Measurements from ENCODE around the gene SH3BP5L. TPM values are rescaled to one million over a fixed set of nuclear protein-coding genes. Genes with fewer than 3 reads are reported as not detected.
A peak's percentile ranks its signal among the peaks of the same experiment; 100 is the strongest.

The SH3BP5L gene
- polyA plus RNA-seq, 5 donors = 20.4 to 27.5 (median 23.8) TPM

DNA sequence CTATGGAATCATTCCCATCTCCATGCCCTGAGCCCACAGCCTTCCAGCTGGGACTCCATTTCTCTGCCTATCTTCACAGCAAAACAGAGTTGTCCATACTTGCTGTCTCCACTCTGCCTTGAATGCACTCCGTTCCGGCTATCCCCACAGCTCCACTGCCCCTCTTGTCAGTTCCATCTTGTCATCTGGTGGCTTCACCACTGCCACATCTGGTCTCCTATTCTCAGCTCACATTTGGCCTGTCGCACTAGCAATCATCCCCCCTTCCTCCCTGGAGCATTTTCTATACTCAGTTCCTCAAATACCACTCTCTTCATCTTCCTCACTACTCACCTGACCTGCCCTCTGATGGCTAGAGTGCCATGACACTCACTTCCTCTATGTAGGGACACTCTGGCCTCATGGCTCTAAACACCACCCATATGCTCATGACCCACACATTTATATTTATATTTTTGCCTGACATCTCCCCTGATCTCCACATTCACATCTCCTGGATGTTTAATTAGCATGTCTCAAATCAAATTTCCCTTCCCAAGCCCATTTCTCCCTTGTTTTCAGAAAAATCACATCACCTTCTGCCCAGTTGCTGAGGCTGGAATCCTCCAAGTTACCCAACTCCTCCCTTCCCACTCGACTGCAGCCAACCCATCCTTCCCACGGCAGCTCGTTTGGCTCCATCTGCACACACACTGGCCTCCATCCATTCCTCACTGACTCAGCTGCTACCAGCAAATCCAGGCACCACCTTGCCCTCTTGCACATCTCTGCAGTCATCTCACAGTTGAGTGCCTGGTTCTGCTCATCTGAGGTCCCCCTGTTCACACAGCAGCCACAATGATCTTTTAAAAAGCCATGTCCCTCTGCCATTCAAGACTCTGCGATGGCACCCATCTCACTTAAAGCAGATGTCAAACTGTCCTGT is 27.0 kb upstream of the SH3BP5L start:
- DNase-seq = no peak

DNA sequence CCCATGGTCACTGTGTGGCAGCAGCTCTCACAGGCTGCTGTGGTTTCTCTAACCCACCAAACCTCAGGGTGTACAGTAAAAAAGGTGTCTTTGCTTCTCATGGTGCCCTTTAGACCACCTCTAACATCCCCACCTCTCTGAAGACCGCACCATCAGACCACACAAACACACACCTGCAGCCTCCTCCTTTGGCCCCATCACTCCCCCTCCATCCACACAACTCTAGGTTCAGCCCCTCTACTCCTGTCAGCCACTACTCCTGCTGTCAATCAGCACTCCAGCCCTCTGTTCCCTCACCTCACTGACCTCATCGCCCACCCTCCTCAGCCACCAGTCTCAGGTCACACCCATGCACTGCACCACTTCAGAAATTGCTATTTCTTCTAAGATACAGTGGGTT is 25.7 kb upstream of the SH3BP5L start:
- no peak for DNase-seq

- DNase-seq = no peak
These were observed 25.0 kb upstream of the SH3BP5L start for GRCh38 chr1:248850536-248851251.

DNA sequence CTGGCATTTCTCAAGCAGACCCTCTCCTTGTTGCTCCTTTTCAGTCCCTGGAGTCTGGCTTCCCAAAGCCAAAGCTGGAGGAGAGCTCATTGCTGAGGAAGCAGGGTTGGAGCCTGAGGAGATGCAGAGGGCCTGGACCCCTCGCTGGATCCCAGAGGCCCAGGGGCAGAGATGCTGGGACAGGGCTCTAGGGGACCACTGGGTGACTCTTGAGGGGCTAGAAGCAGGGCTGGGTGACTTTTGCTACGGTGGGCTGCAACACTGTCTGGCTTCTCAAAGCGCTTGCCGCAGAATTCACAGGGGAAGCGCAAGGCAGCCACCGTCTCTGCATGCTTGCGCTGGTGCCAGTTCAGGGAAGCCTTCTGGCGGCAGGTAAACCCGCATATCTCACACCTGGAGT is 24.4 kb upstream of the SH3BP5L start:
- no peak for DNase-seq

DNA sequence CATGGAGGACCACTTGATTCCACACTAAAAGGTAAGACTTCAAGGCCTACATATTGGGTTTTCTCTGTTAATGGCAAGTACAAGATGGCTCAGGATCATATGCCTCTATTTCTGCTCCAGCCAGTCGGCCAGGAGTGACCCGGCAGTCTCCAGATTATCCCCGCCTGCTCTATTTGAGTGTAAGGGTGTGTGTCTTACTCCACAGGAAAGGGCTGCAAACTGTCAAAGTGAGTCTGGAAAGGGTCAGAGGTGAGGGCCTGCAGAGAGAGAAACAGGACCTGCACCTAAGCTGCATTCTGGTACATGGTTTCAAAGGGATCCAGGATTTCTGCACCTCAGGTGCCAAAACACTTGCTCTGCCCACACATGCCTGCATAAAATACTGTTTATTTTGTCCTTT is 23.9 kb upstream of the SH3BP5L start:
- no peak for DNase-seq

DNA sequence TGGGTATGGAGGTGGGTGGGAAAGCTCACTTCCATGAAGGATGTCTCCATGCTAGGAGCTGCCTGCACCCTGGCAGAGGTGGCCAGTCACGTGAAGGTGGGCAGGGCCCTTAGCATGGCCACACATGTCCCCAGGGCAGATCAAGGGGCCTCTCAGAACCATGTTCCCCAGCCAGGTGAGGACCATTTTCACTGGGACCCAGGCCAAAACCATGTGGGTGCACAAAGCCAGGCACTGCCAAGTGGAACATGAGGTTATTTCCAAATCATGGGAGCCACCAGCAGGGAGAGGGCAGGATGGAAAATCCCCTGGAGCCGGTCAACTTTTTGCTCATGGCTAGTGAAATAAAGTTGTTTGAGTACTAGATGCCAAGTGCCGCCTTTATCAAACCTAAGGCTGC is 23.4 kb upstream of the SH3BP5L start:
- no peak for DNase-seq

DNA sequence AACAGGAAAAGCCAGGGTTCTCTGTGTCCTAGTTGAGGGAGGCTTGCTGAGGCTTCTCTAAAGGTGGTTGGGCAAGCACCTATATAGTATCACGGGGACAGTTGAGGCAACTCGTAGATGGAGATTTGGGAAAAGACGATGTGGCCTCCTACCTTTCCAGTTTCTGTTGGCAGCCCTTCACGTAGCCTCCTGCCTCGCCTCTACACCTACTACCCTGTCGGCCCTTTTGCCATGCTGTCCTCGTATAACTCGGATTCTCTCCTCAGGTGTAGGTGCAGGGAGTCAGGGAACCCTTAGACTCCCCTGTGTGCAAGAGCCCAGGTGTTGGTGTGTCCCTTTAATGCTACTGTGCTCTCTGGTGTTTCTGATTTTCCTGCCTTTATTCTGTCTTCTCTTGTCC is 22.9 kb upstream of the SH3BP5L start:
- DNase-seq = no peak

DNA sequence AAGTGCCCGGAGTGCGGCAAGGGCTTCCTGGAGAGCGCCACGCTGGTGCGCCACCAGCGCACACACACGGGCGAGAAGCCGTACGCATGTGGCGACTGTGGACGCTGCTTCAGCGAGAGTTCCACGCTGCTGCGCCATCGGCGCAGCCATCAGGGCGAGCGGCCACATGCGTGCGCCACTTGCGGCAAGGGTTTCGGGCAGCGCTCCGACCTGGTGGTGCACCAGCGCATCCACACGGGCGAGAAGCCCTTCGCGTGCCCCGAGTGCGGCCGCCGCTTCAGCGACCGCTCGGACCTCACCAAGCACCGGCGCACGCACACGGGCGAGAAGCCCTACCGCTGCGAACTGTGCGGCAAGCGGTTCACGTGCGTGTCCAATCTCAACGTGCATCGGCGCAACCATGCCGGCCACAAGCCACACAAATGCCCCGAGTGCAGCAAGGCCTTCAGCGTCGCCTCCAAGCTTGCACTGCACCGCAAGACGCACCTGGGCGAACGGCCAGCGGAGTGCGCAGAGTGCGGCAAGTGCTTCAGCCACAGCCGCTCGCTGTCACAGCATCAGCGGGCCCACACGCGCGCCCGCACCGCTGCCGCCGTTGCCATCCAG is 22.3 kb upstream of the SH3BP5L start:
- DNase-seq = no peak

DNA sequence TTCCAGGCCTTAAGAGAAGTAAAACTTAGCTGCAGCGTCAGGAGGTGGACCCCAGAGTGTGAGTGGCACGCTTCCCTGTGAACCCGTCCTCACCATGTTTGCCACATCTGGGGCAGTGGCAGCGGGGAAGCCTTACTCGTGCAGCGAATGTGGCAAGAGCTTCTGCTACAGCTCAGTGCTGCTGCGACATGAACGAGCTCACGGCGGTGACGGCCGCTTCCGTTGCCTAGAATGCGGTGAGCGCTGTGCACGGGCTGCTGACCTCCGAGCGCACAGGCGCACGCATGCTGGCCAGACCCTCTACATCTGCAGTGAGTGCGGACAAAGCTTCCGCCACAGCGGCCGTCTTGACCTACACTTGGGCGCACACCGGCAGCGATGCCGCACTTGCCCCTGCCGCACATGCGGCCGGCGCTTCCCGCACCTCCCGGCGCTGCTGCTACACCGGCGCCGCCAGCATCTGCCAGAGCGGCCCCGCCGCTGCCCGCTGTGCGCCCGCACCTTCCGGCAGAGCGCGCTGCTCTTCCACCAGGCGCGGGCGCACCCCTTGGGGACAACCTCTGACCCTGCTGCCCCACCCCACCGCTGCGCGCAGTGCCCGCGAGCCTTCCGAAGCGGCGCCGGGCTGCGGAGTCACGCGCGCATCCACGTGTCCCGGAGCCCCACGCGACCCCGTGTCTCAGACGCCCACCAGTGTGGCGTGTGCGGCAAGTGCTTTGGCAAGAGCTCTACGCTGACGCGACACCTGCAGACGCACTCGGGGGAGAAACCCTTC is 21.7 kb upstream of the SH3BP5L start:
- DNase-seq = no peak

- no peak for DNase-seq
These were observed 18.8 kb upstream of the SH3BP5L start for GRCh38 chr1:248844526-248844925.

DNA sequence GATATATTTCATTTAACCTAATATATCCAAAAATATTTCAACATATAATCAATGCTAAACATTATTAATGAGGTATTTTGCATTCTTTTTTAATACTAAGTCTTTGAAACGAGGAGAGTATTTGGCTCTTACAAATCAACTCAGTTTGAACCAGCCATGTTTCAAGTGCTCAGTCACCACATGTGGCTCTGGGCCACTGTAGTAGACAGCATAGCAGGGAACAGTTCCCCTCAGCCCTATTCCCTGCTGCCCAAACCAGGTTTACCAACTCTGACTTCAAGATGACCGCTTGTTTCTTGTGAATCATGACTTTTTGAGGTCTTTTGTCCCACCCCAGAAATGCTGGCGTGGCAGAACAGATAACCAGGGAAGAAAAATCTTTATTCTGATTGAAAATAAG is 18.0 kb upstream of the SH3BP5L start:
- no peak for DNase-seq

DNA sequence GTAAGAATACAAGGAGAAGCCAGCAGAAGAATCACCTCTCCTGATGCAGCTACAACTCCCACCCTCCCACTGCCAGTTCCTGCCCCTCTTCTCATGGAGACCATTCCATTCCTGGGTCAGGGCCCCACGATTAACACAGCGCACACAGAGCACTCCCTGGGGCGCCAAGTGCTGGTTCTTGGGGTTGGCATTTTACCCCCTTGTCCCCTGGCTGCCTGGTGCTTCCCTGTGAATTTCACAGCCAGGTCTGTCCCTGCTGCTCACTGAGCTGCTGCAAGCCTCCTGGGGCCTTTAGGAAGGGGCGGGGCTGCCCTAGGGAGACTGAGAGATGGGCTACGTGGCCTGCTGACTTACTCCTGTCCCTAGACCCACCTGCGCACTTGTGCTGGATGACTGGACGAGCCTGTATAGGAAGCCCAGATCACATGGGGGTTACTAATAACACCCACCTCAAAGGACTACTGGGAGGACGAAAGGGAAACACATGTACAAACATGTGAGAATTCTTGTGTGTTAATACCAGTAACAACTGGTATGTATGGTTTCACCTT is 17.1 kb upstream of the SH3BP5L start:
- DNase-seq = no peak

- DNase-seq = peak; percentile 38 to 45
These were observed 16.1 kb upstream of the SH3BP5L start for GRCh38 chr1:248841702-248842395.

- DNase-seq = no peak
These were observed 15.2 kb upstream of the SH3BP5L start for GRCh38 chr1:248840946-248841345.

DNA sequence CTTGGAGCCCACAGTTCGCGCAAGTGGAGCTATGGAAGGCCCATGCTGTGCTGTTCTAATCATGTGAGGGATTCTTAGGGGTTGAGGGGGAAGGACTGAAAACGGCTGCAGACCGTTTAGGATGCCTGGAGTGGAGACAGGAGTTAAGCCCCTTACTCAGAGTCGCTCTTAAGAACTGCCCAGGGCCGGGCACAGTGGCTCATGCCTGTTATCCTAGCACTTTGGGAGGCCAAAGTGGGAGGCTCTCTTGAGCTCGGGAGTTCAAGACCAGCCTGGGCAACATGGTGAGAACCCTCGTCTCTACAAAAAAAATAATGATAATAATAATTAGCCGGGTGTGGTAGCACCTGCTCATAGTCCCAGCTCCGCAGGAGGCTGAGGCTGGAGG is 13.4 kb upstream of the SH3BP5L start:
- no peak for DNase-seq

DNA sequence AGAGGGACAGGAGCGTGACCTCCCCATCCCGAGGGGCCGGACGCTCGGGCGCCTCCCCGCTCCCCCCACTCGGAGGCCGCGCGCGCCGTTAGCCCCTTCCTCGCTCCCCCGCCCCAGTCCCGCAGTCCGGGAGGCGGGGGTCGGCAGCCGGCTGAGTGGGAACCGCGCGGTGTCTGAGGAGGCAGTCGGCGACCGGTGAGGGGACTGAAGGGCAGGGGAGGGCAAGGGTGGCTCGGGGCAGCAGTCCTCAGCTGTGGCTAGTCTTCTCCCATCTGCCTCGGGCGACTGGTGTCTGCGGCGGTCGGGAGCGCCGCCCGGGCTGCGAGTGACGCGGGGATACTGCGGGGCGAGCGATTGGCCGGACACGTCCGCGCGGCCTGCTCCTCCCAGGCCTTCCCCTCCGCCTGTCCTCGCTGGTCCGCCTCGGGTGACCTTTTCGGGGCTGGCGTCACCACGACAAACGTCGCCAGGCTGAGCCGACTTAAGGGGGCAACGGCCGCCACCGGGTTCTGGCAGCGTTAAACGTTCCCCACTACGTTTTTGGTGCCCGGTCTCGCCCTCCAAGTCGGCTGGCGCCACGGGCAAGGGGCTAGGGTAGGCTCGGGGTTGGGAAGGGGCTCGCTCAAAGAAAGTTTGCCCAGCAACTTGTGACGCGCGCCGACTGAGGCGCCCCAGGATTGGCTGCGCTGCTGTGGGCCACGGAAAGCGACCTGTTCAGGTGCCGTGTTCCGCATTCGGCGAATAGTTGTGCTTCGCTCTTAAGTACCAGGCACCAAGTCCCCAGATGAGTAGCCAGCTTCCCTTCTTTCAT is 12.8 kb upstream of the SH3BP5L start:
- DNase-seq = peak; percentile 90 to 91

DNA sequence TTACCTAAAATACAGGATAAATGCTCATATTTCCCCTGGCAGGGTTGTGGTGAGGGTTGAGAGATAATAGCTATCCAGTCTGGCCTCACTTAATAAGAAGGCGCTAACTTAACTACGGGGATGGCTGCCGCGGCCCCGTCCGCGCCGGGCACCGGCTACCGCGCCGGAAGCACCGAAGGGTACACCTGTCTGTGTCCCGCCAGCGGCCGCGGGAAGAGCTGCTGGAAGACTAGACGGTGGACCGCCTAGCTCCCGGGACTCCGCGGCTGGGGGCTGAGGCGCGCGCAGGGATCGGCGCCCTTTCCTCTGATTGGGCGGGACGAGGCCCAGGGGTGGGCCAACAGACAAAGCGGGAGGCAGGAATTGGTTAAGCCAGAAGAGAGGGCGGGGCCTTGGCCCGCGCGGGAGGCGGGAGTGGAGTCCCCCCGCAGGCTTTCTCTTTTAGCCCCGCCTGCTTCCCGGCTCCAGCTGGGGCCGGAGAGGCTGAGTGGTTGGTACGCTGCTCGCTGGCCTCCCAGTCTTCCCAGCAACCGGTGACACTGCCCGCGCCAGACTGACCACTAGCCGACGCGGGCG is 12.2 kb upstream of the SH3BP5L start, which contains the start of gene ZNF672:
Gene ZNF672 (plus strand): TSS at position 444 of the 576 bp plus-strand sequence. CDS start 9,051 bp downstream, outside the sequence.
- peak; percentile 98 for DNase-seq

GRCh38 chr1:248837045-248837780 is 11.5 kb upstream of the SH3BP5L start:
- DNase-seq = no peak
